ENCODE results near the gene ACOX3.

ACOX3 gene

GRCh38 chr4:8385106-8385505, 55.4 kb downstream of the ACOX3 start:
- no peak for DNase-seq

GRCh38 chr4:8384397-8385060, 56.0 kb downstream of the ACOX3 start:
- DNase-seq, result no peak

- DNase-seq, result peak; percentile 22
Observed at GRCh38 chr4:8383451-8384160, 56.9 kb downstream of the ACOX3 start.

- no peak for DNase-seq
Observed at GRCh38 chr4:8383016-8383415, 57.5 kb downstream of the ACOX3 start.

- DNase-seq, result no peak
Observed at GRCh38 chr4:8381814-8382581, 58.5 kb downstream of the ACOX3 start.

GRCh38 chr4:8380511-8381415, 59.8 kb downstream of the ACOX3 start:
- DNase-seq, result no peak

GRCh38 chr4:8379771-8380170, 60.8 kb downstream of the ACOX3 start:
- no peak for DNase-seq

- no peak for DNase-seq
Observed at GRCh38 chr4:8379281-8379680, 61.2 kb downstream of the ACOX3 start.

- no peak for DNase-seq
Observed at GRCh38 chr4:8378776-8379175, 61.7 kb downstream of the ACOX3 start.

GRCh38 chr4:8378101-8378724, 62.3 kb downstream of the ACOX3 start:
- DNase-seq, result no peak

GRCh38 chr4:8377103-8378075, 63.1 kb downstream of the ACOX3 start:
- DNase-seq, result no peak

- peak; percentile 30 for DNase-seq
Observed at GRCh38 chr4:8376361-8377102, 64.0 kb downstream of the ACOX3 start.

- DNase-seq, result no peak
Observed at GRCh38 chr4:8374851-8375649, 65.5 kb downstream of the ACOX3 start.

GRCh38 chr4:8373973-8374545, 66.5 kb downstream of the ACOX3 start:
- no peak for DNase-seq

GRCh38 chr4:8373270-8373972, 67.1 kb downstream of the ACOX3 start:
- no peak for DNase-seq

GRCh38 chr4:8372506-8372905, 68.0 kb downstream of the ACOX3 start:
- DNase-seq, result no peak

GRCh38 chr4:8371596-8371995, 68.9 kb downstream of the ACOX3 start:
- DNase-seq, result no peak

- DNase-seq, result peak; percentile 12
Observed at GRCh38 chr4:8370835-8371595, 69.5 kb downstream of the ACOX3 start.
